GM12878 (cell line): ENCODE data around the gene IRF9. TPM values are rescaled to one million over a fixed set of nuclear protein-coding genes. Genes with fewer than 3 reads are reported as not detected.
A peak's percentile ranks its signal among the peaks of the same experiment; 100 is the strongest.

Source experiments
- BACH1 ChIP-seq: fragments of 450-650 bp; IDR thresholded peaks from 2 replicates; pipeline ENCODE4 v1.6.1; 2017; ENCODE audit warnings: mild to moderate bottlenecking, borderline replicate concordance
- BMI1 ChIP-seq: fragments of 450-650 bp; IDR thresholded peaks from 2 replicates; pipeline ENCODE4 v1.6.1; 2016; ENCODE audit warnings: mild to moderate bottlenecking, moderate library complexity, borderline replicate concordance
- CEBPB ChIP-seq, 2 experiments: fragments of 150-350 bp in 1 of 2; IDR thresholded peaks; 2 replicates each; pipeline ENCODE4 v1.6.1; 2012 to 2014; ENCODE audit warnings: low read depth in 2 of 2, low read length in 2 of 2, borderline replicate concordance in 1 of 2, inconsistent platforms in 1 of 2
- E4F1 ChIP-seq: fragments of 450-650 bp; IDR thresholded peaks from 2 replicates; pipeline ENCODE4 v1.6.1; 2018; ENCODE audit warnings: borderline replicate concordance, mild to moderate bottlenecking; ENCODE audit not compliant: partially characterized antibody
- HDGF ChIP-seq: fragments of 450-650 bp; IDR thresholded peaks from 2 replicates; pipeline ENCODE4 v1.6.1; 2016; ENCODE audit warnings: antibody characterized with exemption
- IRF3 ChIP-seq: fragments of 450-650 bp; IDR thresholded peaks from 2 replicates; pipeline ENCODE4 v1.6.1; 2014; ENCODE audit warnings: mild to moderate bottlenecking
- JUND ChIP-seq: IDR thresholded peaks from 2 replicates; pipeline ENCODE4 v1.6.1; 2012; ENCODE audit warnings: low read depth, mild to moderate bottlenecking, low read length, improper control_type of control experiment, moderate library complexity
- KLF5 ChIP-seq: fragments of 450-650 bp; IDR thresholded peaks from 2 replicates; pipeline ENCODE4 v1.6.1; 2014; ENCODE audit warnings: mild to moderate bottlenecking; ENCODE audit not compliant: partially characterized antibody
- MTA2 ChIP-seq: fragments of 450-650 bp; IDR thresholded peaks from 2 replicates; pipeline ENCODE4 v1.6.1; 2016; ENCODE audit warnings: low read depth, mild to moderate bottlenecking, moderate library complexity
- NFYB ChIP-seq: IDR thresholded peaks from 2 replicates; pipeline ENCODE4 v1.6.1; 2011; ENCODE audit warnings: low read depth, mild to moderate bottlenecking, low read length, improper control_type of control experiment, moderate library complexity; ENCODE audit not compliant: insufficient read depth
- NR2C1 ChIP-seq: fragments of 450-650 bp; IDR thresholded peaks from 2 replicates; pipeline ENCODE4 v1.6.1; 2017; ENCODE audit warnings: antibody characterized with exemption, mild to moderate bottlenecking, moderate library complexity
- NR2C2 ChIP-seq: IDR thresholded peaks from 2 replicates; pipeline ENCODE4 v1.6.1; 2011; ENCODE audit warnings: borderline replicate concordance, low read depth; ENCODE audit not compliant: control insufficient read depth, insufficient read length
- NR2F1 ChIP-seq: fragments of 450-650 bp; conservative IDR thresholded peaks from 2 replicates; pipeline ENCODE4 v1.6.1; 2017; ENCODE audit warnings: mild to moderate bottlenecking
- PAX8 ChIP-seq: fragments of 450-650 bp; IDR thresholded peaks from 2 replicates; pipeline ENCODE4 v1.6.1; 2017; ENCODE audit warnings: mild to moderate bottlenecking, moderate library complexity
- RB1 ChIP-seq: fragments of 450-650 bp; formaldehyde crosslinking; IDR thresholded peaks from 2 replicates; pipeline ENCODE4 v1.6.1; 2017; ENCODE audit warnings: mild to moderate bottlenecking, borderline replicate concordance
- RBBP5 ChIP-seq: fragments of 200-600 bp; sonication (generic); conservative IDR thresholded peaks from 2 replicates; pipeline ENCODE4 v1.6.1; 2016
- RELA ChIP-seq: fragments of 450-650 bp; IDR thresholded peaks from 2 replicates; pipeline ENCODE4 v1.8.0; 2014; ENCODE audit warnings: borderline replicate concordance; ENCODE audit not compliant: partially characterized antibody
- SMAD5 ChIP-seq: IDR thresholded peaks from 2 replicates; pipeline ENCODE4 v1.6.1; 2016; ENCODE audit warnings: antibody characterized with exemption, low read depth
- SMC3 ChIP-seq: IDR thresholded peaks from 2 replicates; pipeline ENCODE4 v1.6.1; 2011; ENCODE audit warnings: low read length, improper control_type of control experiment, borderline replicate concordance
- SP1 ChIP-seq: IDR thresholded peaks from one replicate; pipeline ENCODE4 v1.6.1; 2011; ENCODE audit warnings: low read depth, low read length
- WRNIP1 ChIP-seq: IDR thresholded peaks from 2 replicates; pipeline ENCODE4 v1.6.1; 2011; ENCODE audit warnings: low read depth, low read length, improper control_type of control experiment, borderline replicate concordance
- polyA plus RNA-seq, 11 experiments: library from polyadenylated mRNA; depleted of rRNA in 4 of 11; unstranded in 6 of 11; stranded (reverse) in 5 of 11; fragments of >200 nt; fragmentation: Nextera tagmentation in 4 of 11; fragmentation: Illumina TruSeq in 1 of 11; extraction: Ambion mirVana in 4 of 11; extraction: Trizol in 1 of 11; gene quantifications; 1 replicate in 1 of 11; 2 replicates in 10 of 11; pipeline versions ENCODE4 v1.2.1 to v1.2.3, GENCODE V29; 2011 to 2016; ENCODE audit warnings: inconsistent platforms in 2 of 11, missing spikeins in 2 of 11, low read depth in 1 of 11
- total RNA-seq, 4 experiments: library from RNA; depleted of rRNA in 3 of 4; stranded (reverse); fragments of >200 nt in 3 of 4; fragmentation: Illumina TruSeq in 1 of 4; extraction: Trizol in 1 of 4; gene quantifications; 2 replicates each; pipeline versions ENCODE4 v1.2.1 to v1.2.3, GENCODE V29; 2013 to 2021
- TF ChIP-seq, protein P1 (sequence below): fragments of 450-650 bp; IDR thresholded peaks from 2 replicates; pipeline ENCODE4 v1.6.1; 2016; ENCODE audit warnings: mild to moderate bottlenecking
- TF ChIP-seq, protein P2 (sequence below): fragments of 450-650 bp; IDR thresholded peaks from 2 replicates; pipeline ENCODE4 v1.6.1; 2016; ENCODE audit warnings: mild to moderate bottlenecking
- TF ChIP-seq, protein P3 (sequence below): IDR thresholded peaks from 2 replicates; pipeline ENCODE4 v1.6.1; 2012; ENCODE audit warnings: low read depth, low read length, improper control_type of control experiment

The IRF9 gene
- total and polyA plus RNA-seq, 10 of the 15 experiments (the other 5 are each of a cell fraction or from before 2014, with no cell fraction given): 47.6 to 234 (median 148) TPM

DNA sequence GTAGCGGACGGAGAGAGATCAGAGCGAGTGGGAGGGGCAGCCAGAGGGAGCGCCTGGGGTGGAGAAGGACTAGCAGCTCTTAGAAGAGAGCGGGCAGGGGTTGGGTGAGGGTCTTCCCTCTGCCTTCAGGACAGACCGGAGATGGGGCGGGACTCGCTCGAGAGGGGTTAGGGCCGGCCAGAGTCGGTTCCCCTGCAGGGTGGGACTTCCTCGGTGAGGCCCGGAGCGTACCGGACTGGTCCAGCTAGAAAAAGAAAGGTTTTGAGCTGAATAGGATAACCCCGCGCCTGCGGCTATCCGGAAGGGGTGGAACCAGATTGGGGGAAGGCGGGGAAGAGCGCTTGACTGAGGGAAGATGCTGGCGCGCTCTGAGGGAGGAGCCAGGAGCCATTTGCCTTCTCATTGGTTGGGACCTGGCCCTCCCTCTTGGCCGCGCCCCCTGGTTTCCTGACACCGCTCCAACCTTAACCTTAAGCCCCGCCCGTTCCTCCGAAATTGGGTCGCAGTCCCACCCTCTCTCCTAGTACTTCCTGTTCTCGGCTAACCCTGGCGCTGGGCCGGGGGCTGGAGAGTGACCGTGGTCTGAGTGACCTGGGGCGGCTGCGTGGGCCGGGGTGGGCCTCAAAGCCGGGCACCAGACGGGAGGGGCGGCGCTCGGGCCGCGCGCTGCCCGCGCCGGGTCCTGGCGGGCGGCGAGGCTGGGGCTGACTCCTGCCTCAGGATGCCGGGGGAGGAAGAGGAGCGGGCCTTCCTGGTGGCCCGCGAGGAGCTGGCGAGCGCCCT, 13.9 kb upstream of the IRF9 start, which contains the start of gene RNF31 (continued):
- TF ChIP-seq NFYB: peak; percentile 89
- TF ChIP-seq, protein P1, sequence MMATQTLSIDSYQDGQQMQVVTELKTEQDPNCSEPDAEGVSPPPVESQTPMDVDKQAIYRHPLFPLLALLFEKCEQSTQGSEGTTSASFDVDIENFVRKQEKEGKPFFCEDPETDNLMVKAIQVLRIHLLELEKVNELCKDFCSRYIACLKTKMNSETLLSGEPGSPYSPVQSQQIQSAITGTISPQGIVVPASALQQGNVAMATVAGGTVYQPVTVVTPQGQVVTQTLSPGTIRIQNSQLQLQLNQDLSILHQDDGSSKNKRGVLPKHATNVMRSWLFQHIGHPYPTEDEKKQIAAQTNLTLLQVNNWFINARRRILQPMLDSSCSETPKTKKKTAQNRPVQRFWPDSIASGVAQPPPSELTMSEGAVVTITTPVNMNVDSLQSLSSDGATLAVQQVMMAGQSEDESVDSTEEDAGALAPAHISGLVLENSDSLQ: peak; percentile 73
- no peak for TF ChIP-seq NR2C2
- peak; percentile 55; the same call in 1 of the 2 replicates for TF ChIP-seq NR2F1
- no peak for TF ChIP-seq WRNIP1
- TF ChIP-seq RBBP5: no peak
- TF ChIP-seq NR2C1: peak; percentile 85
- no peak for TF ChIP-seq JUND
- no peak; the same call in 1 of the 2 replicates for TF ChIP-seq IRF3
- TF ChIP-seq E4F1: peak; percentile 20
- peak; percentile 21 for TF ChIP-seq RELA
- TF ChIP-seq BMI1: no peak
- TF ChIP-seq KLF5: peak; percentile 64
- TF ChIP-seq, protein P2, sequence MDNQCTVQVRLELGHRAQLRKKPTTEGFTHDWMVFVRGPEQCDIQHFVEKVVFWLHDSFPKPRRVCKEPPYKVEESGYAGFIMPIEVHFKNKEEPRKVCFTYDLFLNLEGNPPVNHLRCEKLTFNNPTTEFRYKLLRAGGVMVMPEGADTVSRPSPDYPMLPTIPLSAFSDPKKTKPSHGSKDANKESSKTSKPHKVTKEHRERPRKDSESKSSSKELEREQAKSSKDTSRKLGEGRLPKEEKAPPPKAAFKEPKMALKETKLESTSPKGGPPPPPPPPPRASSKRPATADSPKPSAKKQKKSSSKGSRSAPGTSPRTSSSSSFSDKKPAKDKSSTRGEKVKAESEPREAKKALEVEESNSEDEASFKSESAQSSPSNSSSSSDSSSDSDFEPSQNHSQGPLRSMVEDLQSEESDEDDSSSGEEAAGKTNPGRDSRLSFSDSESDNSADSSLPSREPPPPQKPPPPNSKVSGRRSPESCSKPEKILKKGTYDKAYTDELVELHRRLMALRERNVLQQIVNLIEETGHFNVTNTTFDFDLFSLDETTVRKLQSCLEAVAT: peak; percentile 51; the same call in 1 of the 2 replicates
- no peak; the same call in 1 of the 2 replicates for TF ChIP-seq HDGF
- no peak for TF ChIP-seq PAX8
- TF ChIP-seq CEBPB (IDR thresholded peaks at IDR 0.05; ENCODE audit: borderline replicate concordance in 1 of 2, low read depth in 2 of 2, low read length in 2 of 2): no peak
- TF ChIP-seq SP1: peak; percentile 84
- TF ChIP-seq SMC3: no peak
- no peak; the same call in 1 of the 2 replicates for TF ChIP-seq MTA2
- peak; percentile 32; the same call in 1 of the 2 replicates for TF ChIP-seq SMAD5
- TF ChIP-seq, protein P3, sequence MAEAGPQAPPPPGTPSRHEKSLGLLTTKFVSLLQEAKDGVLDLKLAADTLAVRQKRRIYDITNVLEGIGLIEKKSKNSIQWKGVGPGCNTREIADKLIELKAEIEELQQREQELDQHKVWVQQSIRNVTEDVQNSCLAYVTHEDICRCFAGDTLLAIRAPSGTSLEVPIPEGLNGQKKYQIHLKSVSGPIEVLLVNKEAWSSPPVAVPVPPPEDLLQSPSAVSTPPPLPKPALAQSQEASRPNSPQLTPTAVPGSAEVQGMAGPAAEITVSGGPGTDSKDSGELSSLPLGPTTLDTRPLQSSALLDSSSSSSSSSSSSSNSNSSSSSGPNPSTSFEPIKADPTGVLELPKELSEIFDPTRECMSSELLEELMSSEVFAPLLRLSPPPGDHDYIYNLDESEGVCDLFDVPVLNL: 0 out of 2 replicates have a peak, but pooled peaks have one; percentile 49
- peak; percentile 21; the same call in 1 of the 2 replicates for TF ChIP-seq RB1
- TF ChIP-seq BACH1: peak; percentile 36; the same call in 1 of the 2 replicates
